Memory B cell (primary cell): ENCODE measurements around the gene SLX4IP.

Experiments
- ATAC-seq: fragments of 150-1000 bp; cut with Tn5 transposase; 2 replicates; pipeline ENCODE4 v1.10.0; 2021; ENCODE audit warnings: low read depth, mild to moderate bottlenecking, moderate library complexity
- DNase-seq, 2 donors: peaks; one replicate each; pipeline ENCODE4 v3.0.0; 2022; ENCODE audit warnings: low spot score in 2 of 2
- H3K27ac Mint-ChIP-seq: one replicate; pipeline ENCODE4 v1.8.0; 2022; ENCODE audit warnings: mild to moderate bottlenecking, moderate library complexity, mixed read lengths
- H3K27me3 Mint-ChIP-seq: one replicate; pipeline ENCODE4 v1.8.0; 2022; ENCODE audit warnings: mixed read lengths
- H3K36me3 Mint-ChIP-seq: one replicate; pipeline ENCODE4 v1.8.0; 2022; ENCODE audit warnings: mild to moderate bottlenecking, mixed read lengths
- H3K4me1 Mint-ChIP-seq: one replicate; pipeline ENCODE4 v1.8.0; 2022; ENCODE audit warnings: mixed read lengths
- H3K4me3 Mint-ChIP-seq: one replicate; pipeline ENCODE4 v1.8.0; 2022; ENCODE audit warnings: mild to moderate bottlenecking, moderate library complexity, mixed read lengths
- H3K9me3 Mint-ChIP-seq: one replicate; pipeline ENCODE4 v1.8.0; 2022; ENCODE audit warnings: mixed read lengths

Gene SLX4IP

GRCh38 chr20:10672624-10673127 is 237.6 kb downstream of the SLX4IP start:
- Mint-ChIP-seq H3K27me3 (peaks cover 20% of the 10 kb centered on the region), H3K4me3 (peak overlapping the region; percentile 73), H3K36me3 (no peaks in the 10 kb centered on the region), H3K4me1 (peaks cover 23% of the 10 kb centered on the region), H3K9me3 (no peaks in the 10 kb centered on the region), H3K27ac (no peak overlapping the region)
- no peak for ATAC-seq
- no peak for DNase-seq

DNA sequence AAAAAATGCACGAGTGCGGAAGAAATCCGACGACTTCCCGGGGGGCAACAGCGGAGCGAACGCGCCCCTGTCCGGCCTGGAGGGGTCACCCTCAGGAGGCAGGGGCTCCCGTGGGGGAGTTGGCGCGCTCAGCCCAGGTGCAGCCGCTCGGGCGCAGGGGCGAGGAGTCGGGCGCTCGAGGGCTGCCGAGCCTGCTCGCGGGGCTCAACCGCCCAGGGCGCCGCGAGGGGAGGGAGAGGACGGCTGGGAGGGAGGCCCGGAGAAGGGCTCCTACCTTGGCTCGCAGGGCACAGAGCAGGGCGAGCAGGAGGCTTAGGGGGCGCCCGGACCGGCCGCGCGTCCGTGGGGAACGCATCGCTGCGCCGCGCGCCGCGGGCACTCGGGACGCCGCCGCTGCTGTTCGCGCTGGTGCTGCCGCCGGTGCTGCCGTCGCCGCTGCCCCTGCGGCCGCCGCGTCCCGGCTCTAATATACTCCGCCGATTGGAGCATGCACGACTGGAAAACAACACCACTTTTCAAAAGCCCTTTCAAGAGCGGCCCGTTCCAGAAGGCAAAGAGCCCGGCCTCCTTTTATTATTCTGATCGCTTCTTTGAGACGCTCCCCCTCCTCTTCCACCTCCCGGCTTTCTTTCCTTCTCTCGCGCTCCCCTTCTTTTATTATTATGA is 238.2 kb downstream of the SLX4IP start:
- ATAC-seq: no peak

DNA sequence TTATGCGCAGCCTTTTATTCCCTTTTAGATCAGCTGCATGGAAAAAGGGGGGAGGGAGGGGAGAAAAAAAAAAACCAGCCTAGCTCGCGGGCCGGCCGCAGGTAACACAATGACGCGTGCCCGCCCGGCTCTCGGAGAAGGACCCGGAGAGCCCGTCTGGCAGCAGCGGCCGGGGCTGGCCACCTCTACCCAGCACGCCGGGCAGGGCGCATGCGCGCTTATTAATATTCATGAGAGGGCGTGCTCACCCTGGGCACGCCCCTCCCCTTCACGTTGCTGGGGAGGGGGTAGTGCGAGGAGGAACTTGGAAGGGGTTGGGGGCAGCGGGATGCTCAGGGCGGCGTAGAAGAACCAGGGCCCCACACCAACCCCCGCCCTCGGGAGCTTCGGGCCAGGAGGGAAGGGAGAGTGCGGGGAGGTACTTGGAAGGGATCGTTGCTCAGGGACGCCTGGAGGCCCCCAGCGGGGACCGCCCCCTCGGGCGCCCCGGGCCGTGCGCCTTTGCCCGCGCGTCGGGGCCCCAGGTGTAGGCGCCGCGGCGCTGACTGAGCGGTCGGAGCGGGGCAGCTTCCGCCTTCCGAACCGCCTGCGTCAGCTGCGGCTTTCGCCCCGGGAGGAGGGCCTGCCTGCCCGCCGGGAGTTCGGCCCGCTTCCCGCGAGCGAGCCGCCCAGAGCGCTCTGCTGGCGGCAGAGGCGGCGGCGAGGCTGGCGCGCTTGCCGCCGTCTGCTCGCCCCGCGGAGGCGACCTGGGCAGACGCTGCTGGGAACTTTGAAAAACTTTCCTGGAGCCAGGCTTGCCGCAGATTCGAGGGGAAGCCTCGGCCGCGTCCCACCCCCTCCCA is 239.0 kb downstream of the SLX4IP start, which contains the start of gene JAG1:
TSS of gene JAG1 (minus strand) at position 158 of the 842 bp plus-strand sequence. CDS start 469 bp downstream, outside the sequence.
- Mint-ChIP-seq H3K9me3 (no peaks in the 10 kb centered on the region), H3K27me3 (peaks cover 24% of the 10 kb centered on the region), H3K4me1 (peaks cover 23% of the 10 kb centered on the region)

More for the DNA sequence above, 238.2 kb downstream of the SLX4IP start:
- Mint-ChIP-seq H3K9me3 (no peaks in the 10 kb centered on the region), H3K27ac (no peak overlapping the region), H3K4me3 (peak overlapping the region; percentile 79), H3K27me3 (peaks cover 22% of the 10 kb centered on the region), H3K4me1 (peaks cover 23% of the 10 kb centered on the region), H3K36me3 (no peaks in the 10 kb centered on the region)
- peak in 1 of 2 donors; percentile 19 for DNase-seq

DNA sequence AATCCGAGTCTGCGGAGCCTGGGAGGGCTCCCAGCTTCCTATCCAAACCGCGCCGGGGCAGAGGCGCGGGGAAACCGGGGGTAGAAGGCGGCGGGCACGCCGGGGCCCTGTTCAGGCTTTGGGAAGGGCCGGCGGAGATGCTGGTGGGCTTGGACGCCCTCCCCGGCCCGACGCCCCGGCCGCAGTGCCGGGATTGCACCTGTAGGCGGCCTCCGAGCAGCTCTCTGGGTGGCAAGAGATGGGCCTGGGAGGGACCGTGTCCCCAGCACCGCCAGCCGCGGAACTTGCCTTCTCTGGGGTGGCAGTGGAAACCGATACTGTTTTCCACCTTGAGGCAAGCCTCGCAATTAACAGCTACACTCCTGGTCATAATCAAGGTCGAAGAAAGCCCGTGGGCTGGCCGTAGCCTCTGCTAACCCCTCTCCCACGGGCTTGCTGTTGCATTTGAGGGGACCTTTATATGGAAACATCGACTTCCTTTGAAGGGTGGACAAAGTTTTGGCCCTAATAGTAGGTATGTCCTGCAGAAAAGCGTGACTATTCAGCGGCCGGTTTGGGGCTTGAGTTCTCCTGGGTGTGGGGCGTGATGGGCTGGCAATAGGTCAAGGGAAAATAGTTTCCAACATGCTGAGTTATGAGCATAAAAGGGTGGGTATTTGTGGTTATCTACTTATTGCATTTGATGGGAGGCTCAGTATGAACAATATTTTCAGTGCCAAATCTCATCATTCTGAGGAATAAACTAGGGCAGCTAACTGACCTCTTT is 239.8 kb downstream of the SLX4IP start:
- Mint-ChIP-seq H3K27me3 (peaks cover 21% of the 10 kb centered on the region), H3K4me1 (peaks cover 23% of the 10 kb centered on the region), H3K4me3 (peak overlapping the region; percentile 63), H3K36me3 (no peaks in the 10 kb centered on the region), H3K27ac (no peak overlapping the region), H3K9me3 (no peaks in the 10 kb centered on the region)
- ATAC-seq (peak; percentile 16), DNase-seq (peak in 1 of 2 donors; percentile 20)

More for the DNA sequence above, 239.0 kb downstream of the SLX4IP start, which contains the start of gene JAG1:
- H3K27ac Mint-ChIP-seq: no peak within 1 kb of the TSS
- ATAC-seq (peak; percentile 67), DNase-seq (peak; percentile 17 to 38)
- peak within 1 kb of the TSS; percentile 79 for H3K4me3 Mint-ChIP-seq
- H3K36me3 Mint-ChIP-seq: no peaks in the 10 kb centered on the region

- Mint-ChIP-seq H3K27me3 (peaks cover 19% of the 10 kb centered on the region), H3K27ac (no peak overlapping the region), H3K36me3 (no peaks in the 10 kb centered on the region), H3K9me3 (no peaks in the 10 kb centered on the region), H3K4me1 (peaks cover 19% of the 10 kb centered on the region), H3K4me3 (peak overlapping the region; percentile 63)
- no peak for ATAC-seq
- no peak for DNase-seq
Measured at GRCh38 chr20:10675450-10675848, 240.3 kb downstream of the SLX4IP start.

GRCh38 chr20:10676518-10676917 is 241.4 kb downstream of the SLX4IP start:
- no peak overlapping the region for H3K27ac Mint-ChIP-seq
- H3K36me3 Mint-ChIP-seq: no peaks in the 10 kb centered on the region
- H3K4me1 Mint-ChIP-seq: peaks cover 9% of the 10 kb centered on the region
- H3K4me3 Mint-ChIP-seq: no peak overlapping the region
- no peak for DNase-seq
- no peaks in the 10 kb centered on the region for H3K9me3 Mint-ChIP-seq
- peaks cover 17% of the 10 kb centered on the region for H3K27me3 Mint-ChIP-seq
- no peak for ATAC-seq
